ENCODE data around the gene LRRC4B.

The LRRC4B gene

DNA sequence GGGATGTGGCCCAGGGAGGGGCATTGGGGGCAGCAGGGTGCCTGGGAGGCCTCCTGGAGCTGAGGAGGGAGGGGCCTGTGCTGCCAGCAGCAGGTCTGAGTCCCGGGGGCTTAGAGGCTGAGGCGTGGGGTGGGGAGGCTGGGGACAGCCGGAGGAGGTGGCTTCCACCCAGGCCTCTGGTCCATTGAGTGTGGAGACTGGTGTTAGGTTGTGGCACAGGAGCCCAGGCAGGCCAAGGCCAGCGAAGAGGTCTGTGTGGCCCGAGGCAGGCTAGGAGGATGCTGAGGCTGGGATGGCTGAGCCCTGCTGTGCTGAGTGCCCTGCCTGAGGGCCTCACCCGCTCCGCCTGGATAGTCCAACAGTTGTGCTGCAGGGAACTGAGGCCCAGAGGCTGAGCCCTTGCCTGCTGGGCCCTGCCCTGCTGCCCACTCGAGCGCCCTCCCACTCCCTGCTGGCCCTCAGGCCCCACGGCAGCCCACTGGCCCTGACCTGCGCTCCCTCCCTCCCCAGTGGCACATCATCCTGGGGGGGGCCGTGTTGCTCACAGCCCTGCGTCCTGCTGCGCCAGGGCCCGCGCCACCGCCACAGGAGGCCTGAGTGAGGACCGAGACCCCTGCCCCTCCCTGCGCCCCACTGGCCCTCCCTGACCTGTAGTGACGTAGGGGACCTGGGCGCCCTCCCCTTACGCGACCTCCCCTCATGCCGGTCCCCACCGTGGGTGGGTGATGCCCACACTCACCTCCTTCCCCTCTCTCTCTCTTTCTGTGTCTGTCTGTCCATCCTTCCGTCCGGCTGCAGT is 86.7 kb downstream of the LRRC4B start:
- TF ChIP-seq, protein P1, sequence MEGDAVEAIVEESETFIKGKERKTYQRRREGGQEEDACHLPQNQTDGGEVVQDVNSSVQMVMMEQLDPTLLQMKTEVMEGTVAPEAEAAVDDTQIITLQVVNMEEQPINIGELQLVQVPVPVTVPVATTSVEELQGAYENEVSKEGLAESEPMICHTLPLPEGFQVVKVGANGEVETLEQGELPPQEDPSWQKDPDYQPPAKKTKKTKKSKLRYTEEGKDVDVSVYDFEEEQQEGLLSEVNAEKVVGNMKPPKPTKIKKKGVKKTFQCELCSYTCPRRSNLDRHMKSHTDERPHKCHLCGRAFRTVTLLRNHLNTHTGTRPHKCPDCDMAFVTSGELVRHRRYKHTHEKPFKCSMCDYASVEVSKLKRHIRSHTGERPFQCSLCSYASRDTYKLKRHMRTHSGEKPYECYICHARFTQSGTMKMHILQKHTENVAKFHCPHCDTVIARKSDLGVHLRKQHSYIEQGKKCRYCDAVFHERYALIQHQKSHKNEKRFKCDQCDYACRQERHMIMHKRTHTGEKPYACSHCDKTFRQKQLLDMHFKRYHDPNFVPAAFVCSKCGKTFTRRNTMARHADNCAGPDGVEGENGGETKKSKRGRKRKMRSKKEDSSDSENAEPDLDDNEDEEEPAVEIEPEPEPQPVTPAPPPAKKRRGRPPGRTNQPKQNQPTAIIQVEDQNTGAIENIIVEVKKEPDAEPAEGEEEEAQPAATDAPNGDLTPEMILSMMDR (conservative IDR thresholded peaks at IDR 0.05; ENCODE audit: low read depth, low read length), result no peak
- no peak for DNase-seq (ENCODE audit: low read depth)
- no peak overlapping the region for H3K4me3 ChIP-seq (ENCODE audit: low read depth, low read length)

DNA sequence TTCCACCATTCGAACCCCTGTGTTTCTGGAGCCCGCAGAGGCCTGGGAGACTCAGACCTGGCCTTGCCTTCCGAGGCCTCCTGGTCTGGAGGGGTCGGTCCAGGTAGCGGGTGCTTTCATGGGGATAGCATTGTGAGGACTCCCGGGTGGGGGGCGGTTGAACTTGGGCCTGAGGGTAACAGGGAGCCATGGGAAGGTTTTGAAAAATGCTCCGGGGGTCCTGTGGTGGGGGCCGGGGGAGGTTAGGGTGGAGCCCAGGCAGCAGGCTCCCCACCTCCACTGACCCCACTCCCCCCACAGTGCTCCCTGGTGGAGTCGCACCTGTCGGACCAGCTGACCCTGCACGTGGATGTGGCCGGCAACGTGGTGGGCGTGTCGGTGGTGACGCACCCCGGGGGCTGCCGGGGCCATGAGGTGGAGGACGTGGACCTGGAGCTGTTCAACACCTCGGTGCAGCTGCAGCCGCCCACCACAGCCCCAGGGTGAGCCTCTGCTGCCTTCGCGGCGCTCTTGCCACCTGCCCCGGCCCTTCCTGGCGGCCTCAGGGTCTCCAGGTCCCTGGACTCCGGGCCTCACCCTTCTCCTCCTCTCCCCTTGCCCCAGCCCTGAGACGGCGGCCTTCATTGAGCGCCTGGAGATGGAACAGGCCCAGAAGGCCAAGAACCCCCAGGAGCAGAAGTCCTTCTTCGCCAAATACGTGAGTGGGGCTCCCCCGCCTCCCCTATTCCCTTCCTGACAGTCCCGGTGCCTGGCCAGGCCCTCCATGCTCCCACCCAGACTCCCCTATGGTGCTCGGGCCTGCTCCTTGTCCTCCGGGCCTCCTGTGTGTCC is 87.7 kb downstream of the LRRC4B start:
- H3K4me3 ChIP-seq (ENCODE audit: low read depth, low read length), result no peak overlapping the region
- DNase-seq (ENCODE audit: low read depth), result no peak
- TF ChIP-seq, protein P1 (conservative IDR thresholded peaks at IDR 0.05; ENCODE audit: low read depth, low read length), result no peak

DNA sequence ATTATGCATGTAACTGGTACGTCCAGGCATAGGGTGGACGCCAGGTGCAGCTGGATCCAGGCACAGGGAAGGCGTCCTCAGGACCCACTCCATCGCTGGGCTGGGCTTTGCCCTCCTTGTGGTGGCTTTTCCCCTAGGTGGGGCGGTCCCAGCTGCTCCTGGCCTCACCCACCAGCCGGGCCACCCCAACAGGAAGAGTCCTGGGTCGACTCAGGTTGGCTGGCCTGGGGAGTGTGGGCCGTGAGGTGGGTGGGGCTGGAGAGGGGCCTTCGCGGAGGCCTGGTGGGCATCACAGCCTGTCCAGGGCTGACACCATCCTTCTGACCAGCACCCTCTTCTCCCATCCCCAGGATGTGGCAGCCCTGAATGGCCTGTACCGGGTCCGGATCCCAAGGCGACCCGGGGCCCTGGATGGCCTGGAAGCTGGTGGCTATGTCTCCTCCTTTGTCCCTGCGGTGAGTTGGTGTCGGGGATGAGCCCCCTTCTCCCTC is 88.4 kb downstream of the LRRC4B start:
- H3K4me3 ChIP-seq (ENCODE audit: low read depth, low read length), result no peak overlapping the region
- DNase-seq (ENCODE audit: low read depth), result no peak
- TF ChIP-seq, protein P1 (conservative IDR thresholded peaks at IDR 0.05; ENCODE audit: low read depth, low read length), result no peak

DNA sequence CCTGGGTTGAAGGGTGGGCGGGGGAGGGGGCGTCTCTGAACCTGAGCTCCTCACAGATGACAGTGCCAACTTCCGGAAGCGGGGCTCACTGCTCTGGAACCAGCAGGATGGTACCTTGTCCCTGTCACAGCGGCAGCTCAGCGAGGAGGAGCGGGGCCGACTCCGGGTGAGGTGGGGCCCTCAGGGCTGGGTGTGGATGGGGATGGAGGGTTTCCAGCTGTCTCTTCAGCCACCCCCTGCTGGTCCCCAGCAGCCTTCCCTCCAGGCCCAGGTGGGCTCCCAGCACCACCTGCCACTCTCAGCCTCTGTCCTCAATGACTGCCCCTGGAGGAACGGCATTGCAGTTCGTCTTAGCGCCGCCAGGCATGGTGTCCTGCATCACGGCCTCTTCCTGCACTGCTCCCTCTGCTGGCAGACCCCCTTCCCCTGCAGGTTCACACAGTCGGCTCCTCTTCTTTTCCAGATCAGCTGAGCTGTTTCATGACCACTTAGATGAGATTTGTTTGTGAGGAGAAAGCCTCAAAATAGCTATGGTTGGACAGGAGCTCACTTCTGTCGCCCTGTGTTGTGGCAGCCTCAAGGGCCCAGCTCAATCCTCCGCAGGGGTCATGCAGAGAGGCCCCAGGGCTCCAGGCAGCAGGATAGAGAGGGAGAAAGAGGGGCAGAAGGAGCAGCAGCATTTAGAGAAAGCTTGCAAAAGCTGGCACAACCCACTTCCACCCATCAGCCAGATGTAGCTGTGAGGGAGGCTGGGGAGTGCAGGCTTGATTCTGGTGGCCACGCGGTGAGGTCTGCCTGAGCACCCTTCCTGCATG is 89.1 kb downstream of the LRRC4B start:
- DNase-seq (ENCODE audit: low read depth), result peak; percentile 63
- TF ChIP-seq, protein P1 (conservative IDR thresholded peaks at IDR 0.05; ENCODE audit: low read depth, low read length), result peak; percentile 77
- H3K4me3 ChIP-seq (ENCODE audit: low read depth, low read length), result no peak overlapping the region

DNA sequence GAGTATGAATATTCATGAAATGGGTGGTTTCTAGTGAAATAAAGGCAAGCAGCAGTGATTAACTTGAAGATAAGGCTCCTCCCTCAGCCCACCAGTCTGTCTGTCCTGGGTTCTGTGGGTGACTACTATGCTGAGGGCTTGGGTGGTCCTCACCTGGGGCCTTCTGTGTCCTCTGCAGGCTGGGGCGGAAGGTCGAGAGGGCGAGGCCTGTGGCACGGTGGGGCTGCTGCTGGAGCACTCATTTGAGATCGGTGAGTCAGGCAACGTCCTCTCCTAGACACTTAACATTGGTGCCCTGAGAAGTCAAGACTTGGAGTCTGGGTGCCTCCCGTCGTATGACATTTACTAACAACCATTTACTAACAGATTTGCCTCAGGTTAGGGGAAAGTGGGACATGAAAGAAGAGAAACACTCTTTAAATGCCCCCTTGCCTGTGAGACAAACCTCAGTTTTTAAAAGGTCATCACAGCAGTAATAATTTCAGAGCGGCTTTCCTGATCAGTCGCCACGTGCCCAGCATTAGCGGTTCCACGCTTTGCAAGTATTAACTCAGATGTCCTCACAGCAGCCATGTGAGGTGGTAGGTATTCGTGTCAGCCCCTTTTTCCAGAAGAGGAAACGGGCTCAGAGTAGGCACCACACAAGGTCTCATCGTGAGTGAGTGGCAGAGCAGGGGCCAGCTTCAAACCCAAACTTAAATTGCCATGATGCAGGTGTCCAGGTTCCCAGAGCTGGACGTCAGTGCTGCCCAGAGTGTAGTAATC is 90.3 kb downstream of the LRRC4B start:
- H3K4me3 ChIP-seq (ENCODE audit: low read depth, low read length), result no peak overlapping the region
- TF ChIP-seq, protein P1 (conservative IDR thresholded peaks at IDR 0.05; ENCODE audit: low read depth, low read length), result no peak
- DNase-seq (ENCODE audit: low read depth), result no peak

DNA sequence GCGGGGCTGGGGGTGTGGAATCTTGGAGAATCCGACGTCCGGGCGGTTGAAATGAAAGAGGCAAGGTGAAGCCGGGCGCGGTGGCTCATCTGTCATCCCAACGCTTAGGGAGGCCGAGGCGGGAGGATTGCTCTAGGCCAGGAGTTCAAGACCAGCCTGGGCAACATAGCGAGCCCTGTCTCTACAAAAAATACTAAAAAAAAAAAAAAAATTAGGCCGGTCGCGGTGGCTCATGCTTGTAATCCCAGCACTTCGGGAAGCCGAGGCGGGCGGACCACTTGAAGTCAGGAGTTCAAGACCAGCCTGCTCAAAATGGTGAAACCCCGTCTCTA is 91.4 kb downstream of the LRRC4B start:
- TF ChIP-seq, protein P1 (conservative IDR thresholded peaks at IDR 0.05; ENCODE audit: low read depth, low read length), result no peak
- no peak for DNase-seq (ENCODE audit: low read depth)
- H3K4me3 ChIP-seq (ENCODE audit: low read depth, low read length), result peak overlapping the region; percentile 96

Data from choroid plexus epithelial cell (primary cell).